SK-N-SH (cell line): Measurements from ENCODE around the gene IL6R. TPM values are rescaled to one million over a fixed set of nuclear protein-coding genes. Genes with fewer than 3 reads are reported as not detected.
A peak's percentile ranks its signal among the peaks of the same experiment; 100 is the strongest.
"Not testable (repeated sequence)": the region's sequence is repeated elsewhere in the genome, so short reads cannot be mapped to it uniquely, and the experiment has no call there.

Source experiments
- CTCF ChIA-PET: fragments of 300-600, 350-600 bp; formaldehyde crosslinking; extraction: SDS; loops from one replicate; lab custom pipeline; 2021; lab: Yijun Ruan, JAX
- POLR2A ChIA-PET: fragments of 350-600 bp; sonication (Branson Sonifier 250); formaldehyde crosslinking; extraction: SDS; loops from one replicate; lab custom pipeline; 2020; ENCODE audit warnings: antibody characterized with exemption, inconsistent platforms; lab: Yijun Ruan, JAX
- DNase-seq: peaks from one replicate; pipeline ENCODE4 v3.0.0; 2012
- H2AFZ ChIP-seq: fragments of 200-600 bp; sonication (generic); 2 replicates; pipeline ENCODE4 v1.8.1; 2016; ENCODE audit warnings: antibody characterized with exemption, mild to moderate bottlenecking, low read depth
- H3F3A ChIP-seq: fragments of 200-600 bp; sonication (generic); replicated peaks from 2 replicates; pipeline ENCODE3; 2016; ENCODE audit warnings: antibody characterized with exemption, mild to moderate bottlenecking; ENCODE audit not compliant: insufficient read depth
- H3K27ac ChIP-seq, 2 experiments: fragments of 200-500 bp in 1 of 2; fragments of 200-600 bp in 1 of 2; sonication (Bioruptor generic) in 1 of 2; sonication (generic), shearing (Covaris generic) in 1 of 2; 2 replicates each; pipeline versions ENCODE4 v1.5.1 to v1.6.1; 2014 to 2016; ENCODE audit warnings: low read depth in 2 of 2, inconsistent platforms in 1 of 2, low read length in 1 of 2, mild to moderate bottlenecking in 1 of 2, mixed read lengths in 1 of 2
- H3K27me3 ChIP-seq: fragments of 200-600 bp; sonication (generic), shearing (Covaris generic); 2 replicates; pipeline ENCODE4 v1.6.1; 2016; ENCODE audit warnings: mixed run types; ENCODE audit not compliant: insufficient read depth
- H3K36me3 ChIP-seq, 2 experiments: fragments of 200-500 bp in 1 of 2; fragments of 200-600 bp in 1 of 2; sonication (Bioruptor generic) in 1 of 2; sonication (generic) in 1 of 2; replicated peaks in 1 of 2; 2 replicates each; pipeline versions ENCODE3 to v1.5.1; 2014 to 2016; ENCODE audit warnings: low read length in 1 of 2, mild to moderate bottlenecking in 1 of 2; ENCODE audit not compliant: insufficient read depth in 2 of 2, control insufficient read depth in 1 of 2
- H3K4me1 ChIP-seq, 2 experiments: fragments of 200-500 bp in 1 of 2; fragments of 200-600 bp in 1 of 2; sonication (Bioruptor generic) in 1 of 2; sonication (generic), shearing (Covaris generic) in 1 of 2; 2 replicates each; pipeline versions ENCODE4 v1.5.1 to v1.6.1; 2014 to 2016; ENCODE audit warnings: low read depth in 1 of 2, low read length in 1 of 2, mixed run types in 1 of 2; ENCODE audit not compliant: insufficient read depth in 2 of 2, control insufficient read depth in 1 of 2
- H3K4me2 ChIP-seq: fragments of 200-600 bp; sonication (generic), shearing (Covaris generic); 2 replicates; pipeline ENCODE4 v1.6.1; 2017; ENCODE audit warnings: mixed run types
- H3K4me3 ChIP-seq, 2 experiments: fragments of 200-500 bp in 1 of 2; fragments of 200-600 bp in 1 of 2; sonication (Bioruptor generic) in 1 of 2; sonication (generic), shearing (Covaris generic) in 1 of 2; 2 replicates each; pipeline versions ENCODE4 v1.5.1 to v1.8.1; 2014 to 2016; ENCODE audit warnings: low read depth in 2 of 2, inconsistent platforms in 1 of 2, low read length in 1 of 2, mild to moderate bottlenecking in 1 of 2, mixed read lengths in 1 of 2, moderate library complexity in 1 of 2
- H3K79me2 ChIP-seq: fragments of 200-600 bp; sonication (generic); 2 replicates; pipeline ENCODE4 v1.8.1; 2017; ENCODE audit warnings: mild to moderate bottlenecking; ENCODE audit not compliant: insufficient read depth
- H3K9ac ChIP-seq: fragments of 200-600 bp; sonication (generic); 2 replicates; pipeline ENCODE4 v1.6.1; 2017; ENCODE audit warnings: mixed run types
- H3K9me2 ChIP-seq: fragments of 200-600 bp; sonication (generic); 2 replicates; pipeline ENCODE4 v1.6.1; 2017; ENCODE audit warnings: mixed run types
- H3K9me3 ChIP-seq: fragments of 200-600 bp; sonication (generic); 2 replicates; pipeline ENCODE4 v1.6.1; 2017; ENCODE audit warnings: mixed run types, mild to moderate bottlenecking, moderate library complexity
- H4K20me1 ChIP-seq: fragments of 200-600 bp; sonication (generic); 2 replicates; pipeline ENCODE4 v1.6.1; 2017; ENCODE audit warnings: mild to moderate bottlenecking, mixed run types; ENCODE audit not compliant: insufficient read depth
- CHD2 ChIP-seq: fragments of 150-350 bp; IDR thresholded peaks from 2 replicates; pipeline ENCODE4 v1.6.1; 2018; ENCODE audit warnings: low read length; ENCODE audit not compliant: partially characterized antibody
- EP300 ChIP-seq, 2 experiments: IDR thresholded peaks; 2 replicates each; pipeline versions ENCODE4 v1.4.0 to v1.6.1; 2012; ENCODE audit warnings: borderline replicate concordance in 1 of 2, low read depth in 1 of 2, low read length in 1 of 2
- FOSL2 ChIP-seq: IDR thresholded peaks from 2 replicates; pipeline ENCODE4 v1.4.0; 2012; ENCODE audit warnings: low read depth, mild to moderate bottlenecking, moderate library complexity, borderline replicate concordance
- JUND ChIP-seq: IDR thresholded peaks from 2 replicates; pipeline ENCODE4 v1.4.0; 2012
- NFIC ChIP-seq: IDR thresholded peaks from 2 replicates; pipeline ENCODE4 v1.4.0; 2012; ENCODE audit warnings: borderline replicate concordance
- PBX3 ChIP-seq: IDR thresholded peaks from 2 replicates; pipeline ENCODE4; 2012
- RAD21 ChIP-seq: IDR thresholded peaks from 2 replicates; pipeline ENCODE4 v1.6.1; 2012; ENCODE audit warnings: mild to moderate bottlenecking, low read length
- RFX5 ChIP-seq: IDR thresholded peaks from 2 replicates; pipeline ENCODE4 v1.6.1; 2012; ENCODE audit warnings: mild to moderate bottlenecking, improper control_type of control experiment, low read length
- TAF1 ChIP-seq: IDR thresholded peaks from 2 replicates; pipeline ENCODE4 v1.6.1; 2012; ENCODE audit warnings: low read depth, mild to moderate bottlenecking, low read length, moderate library complexity, borderline replicate concordance
- TCF12 ChIP-seq: IDR thresholded peaks from 2 replicates; pipeline ENCODE4 v1.4.0; 2012
- USF2 ChIP-seq: fragments of 150-350 bp; IDR thresholded peaks from 2 replicates; pipeline ENCODE4 v1.6.1; 2017; ENCODE audit warnings: antibody characterized with exemption, low read length, low read depth, borderline replicate concordance
- WGBS: methylation state at CpG from one replicate; pipeline ENCODE4 v1.1.6; 2017; ENCODE audit warnings: low lambda C conversion rate; 5-methylcytosine and 5-hydroxymethylcytosine counted together
- polyA plus RNA-seq, 3 experiments: library from polyadenylated mRNA; depleted of rRNA; stranded (reverse); fragments of >200 nt; gene quantifications; 2 replicates each; pipeline ENCODE4 v1.2.3, GENCODE V29; 2012

IL6R gene
- polyA plus RNA-seq, 1 of the 3 experiments (the other 2 are of a cell fraction): 2.8 TPM

- H3F3A ChIP-seq: peaks cover 29% of the 10 kb centered on the region
- H3K27me3 ChIP-seq, H3K79me2 ChIP-seq, DNase-seq, H3K4me2 ChIP-seq, H2AFZ ChIP-seq, CTCF ChIA-PET, POLR2A ChIA-PET, H3K36me3 ChIP-seq, H3K9ac ChIP-seq, H3K4me3 ChIP-seq, H4K20me1 ChIP-seq, H3K9me3 ChIP-seq, H3K9me2 ChIP-seq: not testable (repeated sequence)
- H3K4me1 ChIP-seq: peaks cover 11 to 48% of the 10 kb centered on the region in 2 experiments; a peak in 3 of 4 replicates
- WGBS: 87% methylated on average over 8 of the region's 8 CpGs
- H3K27ac ChIP-seq: peak overlapping the region in 1 of 2 experiments; percentile 75; a peak in 1 of 4 replicates
Observed at GRCh38 chr1:154422049-154422448, 16.9 kb downstream of the IL6R start.

- Histone ChIP-seq H2AFZ (no peak overlapping the region), H3K9ac (no peak overlapping the region), H3K79me2 (no peaks in the 10 kb centered on the region; the same call in 1 of the 2 replicates), H3K27ac (peak overlapping the region in 1 of 2 experiments; percentile 75; a peak in 1 of 4 replicates), H3K4me1 (peaks cover 16 to 48% of the 10 kb centered on the region in 2 experiments; a peak in 3 of 4 replicates), H3F3A (peaks cover 29% of the 10 kb centered on the region), H3K9me3 (no peaks in the 10 kb centered on the region), H3K4me3 (no peak overlapping the region), H3K36me3 (no peaks in the 10 kb centered on the region), H3K4me2 (peak overlapping the region; percentile 35; the same call in 1 of the 2 replicates), H4K20me1 (no peaks in the 10 kb centered on the region), H3K9me2 (no peaks in the 10 kb centered on the region), H3K27me3 (no peaks in the 10 kb centered on the region)
- POLR2A ChIA-PET: no interaction called here
- no peak for DNase-seq
- TF ChIP-seq RAD21: no peak
- WGBS: 91% methylated on average over 9 of the region's 9 CpGs
- CTCF ChIA-PET: no interaction called here
Observed at GRCh38 chr1:154422521-154422920, 17.4 kb downstream of the IL6R start.

GRCh38 chr1:154423304-154423987, 18.3 kb downstream of the IL6R start:
- Histone ChIP-seq H3K27ac (peak overlapping the region; percentile 43 to 75; a peak in 3 of 4 replicates), H3F3A (peaks cover 29% of the 10 kb centered on the region), H4K20me1 (no peaks in the 10 kb centered on the region), H2AFZ (peak overlapping the region; percentile 52; the same call in 1 of the 2 replicates), H3K27me3 (no peaks in the 10 kb centered on the region), H3K9ac (peak overlapping the region; percentile 26; the same call in 1 of the 2 replicates), H3K36me3 (no peaks in the 10 kb centered on the region), H3K4me1 (peaks cover 15 to 44% of the 10 kb centered on the region in 2 experiments; a peak in 3 of 4 replicates), H3K79me2 (no peaks in the 10 kb centered on the region), H3K4me3 (no peak overlapping the region), H3K9me3 (no peaks in the 10 kb centered on the region), H3K4me2 (peak overlapping the region; percentile 66), H3K9me2 (no peaks in the 10 kb centered on the region)
- ChIA-PET POLR2A (interaction anchor here (0.8 kb wide), 1 partner anchor 9 kb away, joined by 5 read pairs; no protein-coding TSS in a partner anchor), CTCF (interaction anchor here (1.2 kb wide), 1 partner anchor 123 kb away, joined by 3 read pairs; no protein-coding TSS in a partner anchor)
- WGBS: 37% methylated on average over 5 of the region's 5 CpGs
- no peak for DNase-seq
- TF ChIP-seq EP300 (IDR thresholded peaks at IDR 0.05; ENCODE audit: borderline replicate concordance in 1 of 2, low read depth in 1 of 2, low read length in 1 of 2) (0 out of 4 replicates have a peak, but pooled peaks of 1 of the 2 experiments have one; percentile 38), TAF1 (no peak), RFX5 (no peak), FOSL2 (peak; percentile 82), CHD2 (no peak), TCF12 (peak; percentile 70), PBX3 (peak; percentile 90), JUND (peak; percentile 62; the same call in 1 of the 2 replicates), USF2 (no peak), NFIC (peak; percentile 73)
